Adrenal gland (tissue), 19 donors: ENCODE results near the gene CYP2U1. TPM values are rescaled to one million over a fixed set of nuclear protein-coding genes. Genes with fewer than 3 reads are reported as not detected.
A peak's percentile ranks its signal among the peaks of the same experiment; 100 is the strongest.

Experiments
- DNase-seq, 7 donors: peaks; one replicate each; pipeline ENCODE4 v3.0.0-alpha.2; 2019 to 2020
- H3K27ac ChIP-seq, 5 donors: fragments of 200-600 bp; sonication (generic) in 4 of 5; 1 replicate in 3 of 5; 2 replicates in 2 of 5; pipeline versions ENCODE4 v1.5.1 to v1.8.0; 2016 to 2020; ENCODE audit warnings: mild to moderate bottlenecking in 1 of 5
- H3K27me3 ChIP-seq: fragments of 200-600 bp; 2 replicates; pipeline ENCODE4 v1.8.0; 2021
- H3K36me3 ChIP-seq, 2 donors: fragments of 200-600 bp; replicated peaks in 1 of 2; 1 replicate in 1 of 2; 2 replicates in 1 of 2; pipeline versions ENCODE4 v1.5.1 to v1.8.0; 2018 to 2022
- H3K4me1 ChIP-seq, 2 donors: fragments of 200-600 bp; replicated peaks in 1 of 2; 1 replicate in 1 of 2; 2 replicates in 1 of 2; pipeline versions ENCODE4 v1.5.1 to v1.8.0; 2018 to 2021
- H3K4me3 ChIP-seq, 4 donors: fragments of 200-600 bp; sonication (generic) in 3 of 4; one replicate each; pipeline ENCODE4 v1.5.1; 2016 to 2018
- H3K9me3 ChIP-seq, 3 donors: fragments of 200-600 bp; sonication (generic) in 1 of 3; replicated peaks in 1 of 3; 1 replicate in 2 of 3; 2 replicates in 1 of 3; pipeline versions ENCODE4 v1.5.1 to v1.8.0; 2016 to 2021
- POLR2A ChIP-seq, 2 donors: fragments of 450-650 bp; IDR thresholded peaks; one replicate each; pipeline ENCODE4 v1.6.1; 2017; ENCODE audit warnings: antibody characterized with exemption in 2 of 2, mild to moderate bottlenecking in 2 of 2, moderate library complexity in 1 of 2
- WGBS, 4 donors: extraction: QIAGEN DNeasy Blood & Tissue Kit in 2 of 4; methylation state at CpG; one replicate each; pipeline versions ENCODE4 v1.1.5 to v1.1.7; 2013 to 2017; 5-methylcytosine and 5-hydroxymethylcytosine counted together
- intact Hi-C, 2 donors: fragments of 100-400 bp; cut with DNase I; formaldehyde crosslinking; loops; one replicate each; pipeline versions ENCODE4 v1.14.1 to v1.15.0; 2022 to 2023
- long read RNA-seq, 10 donors: library from polyadenylated mRNA in 3 of 10; unstranded in 2 of 10; stranded (forward) in 1 of 10; transcript quantifications; one replicate each; pipeline ENCODE4 v2.0.0 and lab custom pipeline, GENCODE V29; 2021 to 2026
- polyA plus RNA-seq, 3 donors: library from polyadenylated mRNA; stranded (reverse); fragments of 200-250 nt in 2 of 3; fragments of 350-450 nt in 1 of 3; fragmentation: Illumina TruSeq in 1 of 3; extraction: RNeasy Lipid Tissue Mini Kit (QIAGEN cat#74804) in 1 of 3; gene quantifications; one replicate each; pipeline ENCODE4 v1.2.3, GENCODE V29; 2013 to 2014
- total RNA-seq, 9 donors: library from RNA; depleted of rRNA in 4 of 9; stranded (reverse); fragments of >200 nt in 4 of 9; fragments of 120-200 nt in 1 of 9; fragmentation: NEBNext Ultra II Directional in 1 of 9; extraction: Animal tissue kit (Norgen Biotek cat#: 25700) in 1 of 9; gene quantifications; one replicate each; pipeline versions ENCODE4 v1.1.0 to v1.2.4, GENCODE V29; 2013 to 2023
- TF ChIP-seq, protein P1 (sequence below), 6 experiments: fragments of 450-650 bp in 4 of 6; fragments of 200-600 bp in 2 of 6; sonication (generic) in 1 of 6; IDR thresholded peaks; 1 replicate in 5 of 6; 2 replicates in 1 of 6; pipeline versions ENCODE4 v1.5.1 to v1.8.0; 2016 to 2021; ENCODE audit warnings: antibody characterized with exemption in 6 of 6, mild to moderate bottlenecking in 2 of 6, moderate library complexity in 1 of 6
- donor health status: healthy with polysubstance abuse.
- donor health status: Bipolar disorder and iron deficiency.
- donor health status: DM: yes; HTN: yes; CAD: no.
- donor health status: DM: no; HTN: no; CAD: no.
- donor health status: DM: no; HTN: no; CAD: no.
- donor health status: DM: yes; HTN: yes; CAD: no.

Gene CYP2U1
- total RNA-seq: 10 to 100 TPM in 5 of 9 donors, 1 to 10 TPM in 4; 4.4 to 21.3 (median 10.9) TPM
- polyA plus RNA-seq: 1 to 10 TPM; 2.3 to 7.3 (median 2.7) TPM
- long read RNA-seq, donor 1: 0 reads
- long read RNA-seq, donor 2: 0 reads
- long read RNA-seq, donor 3: 0 reads
- long read RNA-seq, donor 4, partial matches to known transcripts: 2 of 2 reads
- long read RNA-seq, donor 4, other reads (novel, unspliced or antisense): 0 of 2 reads
- long read RNA-seq, donor 5, full-length matches to known transcripts: 22 of 28 reads
- long read RNA-seq, donor 5, partial matches to known transcripts: 1 of 28 reads
- long read RNA-seq, donor 5, other reads (novel, unspliced or antisense): 5 of 28 reads
- long read RNA-seq, donor 6: 0 reads
- long read RNA-seq, donor 7: 0 reads
- long read RNA-seq, donor 8: 0 reads
- long read RNA-seq, donor 9: 0 reads
- long read RNA-seq, donor 10, full-length matches to known transcripts: 1 of 1 reads
- long read RNA-seq, donor 10, partial matches to known transcripts: 0 of 1 reads
- long read RNA-seq, donor 10, other reads (novel, unspliced or antisense): 0 of 1 reads

- TF ChIP-seq, protein P1, sequence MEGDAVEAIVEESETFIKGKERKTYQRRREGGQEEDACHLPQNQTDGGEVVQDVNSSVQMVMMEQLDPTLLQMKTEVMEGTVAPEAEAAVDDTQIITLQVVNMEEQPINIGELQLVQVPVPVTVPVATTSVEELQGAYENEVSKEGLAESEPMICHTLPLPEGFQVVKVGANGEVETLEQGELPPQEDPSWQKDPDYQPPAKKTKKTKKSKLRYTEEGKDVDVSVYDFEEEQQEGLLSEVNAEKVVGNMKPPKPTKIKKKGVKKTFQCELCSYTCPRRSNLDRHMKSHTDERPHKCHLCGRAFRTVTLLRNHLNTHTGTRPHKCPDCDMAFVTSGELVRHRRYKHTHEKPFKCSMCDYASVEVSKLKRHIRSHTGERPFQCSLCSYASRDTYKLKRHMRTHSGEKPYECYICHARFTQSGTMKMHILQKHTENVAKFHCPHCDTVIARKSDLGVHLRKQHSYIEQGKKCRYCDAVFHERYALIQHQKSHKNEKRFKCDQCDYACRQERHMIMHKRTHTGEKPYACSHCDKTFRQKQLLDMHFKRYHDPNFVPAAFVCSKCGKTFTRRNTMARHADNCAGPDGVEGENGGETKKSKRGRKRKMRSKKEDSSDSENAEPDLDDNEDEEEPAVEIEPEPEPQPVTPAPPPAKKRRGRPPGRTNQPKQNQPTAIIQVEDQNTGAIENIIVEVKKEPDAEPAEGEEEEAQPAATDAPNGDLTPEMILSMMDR (IDR thresholded peaks at IDR 0.05): peak in 3 of 6 experiments; percentile 15 to 40 (median 37)
- peak in 1 of 2 donors; percentile 77 for TF ChIP-seq POLR2A (IDR thresholded peaks at IDR 0.05)
- DNase-seq: peak; percentile 77 to 92 (median 89)
- WGBS, 4 donors: 1 to 8% (median 2%) methylated on average over 25 to 78 of the region's 78 CpGs
- H3K4me1 ChIP-seq: peaks cover 5 to 11% of the 10 kb centered on the region in 2 donors
- H3K27me3 ChIP-seq: no peaks in the 10 kb centered on the region
- peak within 1 kb of the TSS; percentile 18 to 87 (median 57) for H3K27ac ChIP-seq
- intact Hi-C loops: no loop called here
- H3K36me3 ChIP-seq: no peaks in the 10 kb centered on the region
- H3K9me3 ChIP-seq: no peaks in the 10 kb centered on the region
- peak within 1 kb of the TSS; percentile 39 to 89 (median 42) for H3K4me3 ChIP-seq
Measured at GRCh38 chr4:107930821-107931774, at the start of gene CYP2U1. Gene CYP2U1 (plus strand): TSS chr4:107931549. CDS start chr4:107931644, 95 bp downstream.

- no peak for DNase-seq
- intact Hi-C loops: no loop called here
- Histone ChIP-seq H3K4me1 (no peaks in the 10 kb centered on the region), H3K36me3 (no peaks in the 10 kb centered on the region), H3K27ac (no peak overlapping the region), H3K4me3 (no peak overlapping the region), H3K9me3 (peaks cover 0 to 11% (median 0%) of the 10 kb centered on the region in 3 donors), H3K27me3 (no peaks in the 10 kb centered on the region)
- TF ChIP-seq POLR2A (IDR thresholded peaks at IDR 0.05): no peak
- TF ChIP-seq, protein P1 (IDR thresholded peaks at IDR 0.05): no peak
Measured at GRCh38 chr4:107885865-107886264, 45.5 kb upstream of the CYP2U1 start.

GRCh38 chr4:107888237-107888636 lies 43.1 kb upstream of the CYP2U1 start:
- Histone ChIP-seq H3K27me3 (no peaks in the 10 kb centered on the region), H3K9me3 (peaks cover 0 to 11% (median 0%) of the 10 kb centered on the region in 3 donors), H3K4me1 (no peaks in the 10 kb centered on the region), H3K4me3 (no peak overlapping the region), H3K27ac (no peak overlapping the region), H3K36me3 (no peaks in the 10 kb centered on the region)
- intact Hi-C loops: no loop called here
- WGBS, 4 donors: 42 to 60% (median 51%) methylated on average over 2 of the region's 2 CpGs
- no peak for DNase-seq
- no peak for TF ChIP-seq POLR2A (IDR thresholded peaks at IDR 0.05)
- TF ChIP-seq, protein P1 (IDR thresholded peaks at IDR 0.05): no peak

DNA sequence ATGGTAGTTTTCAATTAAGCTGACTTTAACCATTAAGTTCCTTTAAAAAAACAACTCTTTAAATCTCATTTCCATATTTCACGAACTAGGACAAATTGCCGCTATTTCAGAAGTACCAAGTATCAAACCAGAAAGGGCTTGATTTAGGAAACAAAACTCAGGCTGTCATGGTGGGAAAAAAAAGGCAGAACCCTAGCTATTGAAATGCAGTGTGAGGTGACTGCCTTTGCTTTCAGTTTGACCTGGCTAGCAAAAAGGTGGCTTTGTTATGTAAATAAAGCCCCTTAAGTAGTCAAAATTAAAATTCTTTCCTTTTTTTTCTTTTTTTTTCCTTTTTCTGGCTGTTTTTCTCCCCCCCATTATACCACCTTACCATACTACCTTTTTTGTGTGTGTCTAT lies 40.6 kb upstream of the CYP2U1 start:
- WGBS, 4 donors: 92 to 95% (median 93%) methylated on average over 2 of the region's 2 CpGs
- no peaks in the 10 kb centered on the region for H3K27me3 ChIP-seq
- no peaks in the 10 kb centered on the region for H3K36me3 ChIP-seq
- no peak overlapping the region for H3K4me3 ChIP-seq
- DNase-seq: no peak
- intact Hi-C loops: no loop called here
- H3K27ac ChIP-seq: no peak overlapping the region
- TF ChIP-seq, protein P1 (IDR thresholded peaks at IDR 0.05): no peak
- TF ChIP-seq POLR2A (IDR thresholded peaks at IDR 0.05): no peak
- H3K9me3 ChIP-seq: peaks cover 0 to 11% (median 0%) of the 10 kb centered on the region in 3 donors
- no peaks in the 10 kb centered on the region for H3K4me1 ChIP-seq
